ENCODE measurements around the gene LSM14B. TPM values are rescaled to one million over a fixed set of nuclear protein-coding genes. Genes with fewer than 3 reads are reported as not detected.

The LSM14B gene
- total RNA-seq, 1 experiment from 2014 or later, result 82.4 TPM

DNA sequence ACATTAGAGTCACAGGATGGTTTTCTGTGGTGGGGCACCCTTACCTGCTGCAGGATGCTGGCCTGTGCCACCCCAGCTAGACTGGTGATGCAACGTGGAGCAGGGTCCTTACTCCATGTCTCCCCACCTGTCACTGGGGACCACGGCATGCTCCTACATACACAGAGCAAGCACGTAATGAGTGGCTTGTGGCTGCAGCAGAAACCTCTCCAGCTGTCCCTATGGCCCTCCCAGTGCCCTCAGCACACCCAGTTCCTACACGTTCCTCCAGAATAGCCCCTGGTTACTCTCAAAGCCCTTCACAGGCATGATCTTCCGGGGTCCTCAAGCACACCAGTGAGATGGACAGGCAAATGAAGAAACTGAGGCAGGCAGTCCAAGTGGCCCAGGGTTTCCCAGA lies 3.2 kb upstream of the LSM14B start:
- Histone ChIP-seq H2AK5ac (ENCODE audit: insufficient read length, low read length) (no peak overlapping the region), H3K56ac (ENCODE audit: insufficient read length, low read depth, low read length) (no peak overlapping the region), H4K5ac (ENCODE audit: insufficient read length, low read depth, low read length) (no peak overlapping the region), H3K27ac (ENCODE audit: insufficient read length, low read depth, low read length) (no peak overlapping the region), H3K23me2 (ENCODE audit: insufficient read length, low read depth, low read length, poor library complexity, severe bottlenecking) (peaks cover 4% of the 10 kb centered on the region), H3K9ac (ENCODE audit: extremely low read depth, insufficient read length, low read length) (no peak overlapping the region), H3K79me2 (ENCODE audit: insufficient read depth, low read length) (peaks cover 6% of the 10 kb centered on the region; the same call in 1 of the 2 replicates), H3T11ph (ENCODE audit: low read length) (no peak overlapping the region), H2BK15ac (ENCODE audit: low read depth, low read length) (no peak overlapping the region), H2AFZ (ENCODE audit: low read length) (no peak overlapping the region), H4K8ac (replicated peaks; ENCODE audit: insufficient read length, low read depth, low read length) (no peak overlapping the region), H2BK120ac (ENCODE audit: low read depth, low read length, poor library complexity, severe bottlenecking) (no peak overlapping the region), H3K23ac (ENCODE audit: insufficient read length, low read depth, low read length) (no peak overlapping the region), H3K18ac (ENCODE audit: insufficient read length, low read depth, low read length) (no peak overlapping the region), H4K20me1 (ENCODE audit: control insufficient read depth, insufficient read depth, insufficient read length) (no peaks in the 10 kb centered on the region), H2BK5ac (ENCODE audit: insufficient read length, low read length) (no peak overlapping the region), H2BK20ac (ENCODE audit: low read depth, low read length, poor library complexity, severe bottlenecking) (no peak overlapping the region), H2BK12ac (ENCODE audit: insufficient read length, low read depth, low read length) (no peak overlapping the region), H3K4ac (ENCODE audit: low read depth, low read length) (no peak overlapping the region), H3K4me2 (ENCODE audit: insufficient read depth, insufficient read length, low read length) (no peak overlapping the region), H3K27me3 (ENCODE audit: insufficient read depth, low read length) (no peaks in the 10 kb centered on the region), H4K91ac (ENCODE audit: insufficient read length, low read depth, low read length) (no peak overlapping the region), H3K14ac (ENCODE audit: insufficient read depth, low read length) (no peak overlapping the region), H3K9me3 (ENCODE audit: control insufficient read depth, low read depth, low read length) (no peaks in the 10 kb centered on the region), H3K4me1 (ENCODE audit: insufficient read depth, low read length) (no peaks in the 10 kb centered on the region), H3K79me1 (ENCODE audit: insufficient read depth, low read depth, low read length, poor library complexity, severe bottlenecking) (peaks cover 8% of the 10 kb centered on the region)
- peaks cover 1 to 6% (median 2%) of the 10 kb centered on the region in 3 experiments; a peak in 6 of 7 replicates for H3K36me3 Mint-ChIP-seq (ENCODE audit: insufficient read depth in 1 of 3, low read depth in 3 of 3)
- WGBS (ENCODE audit: extremely low coverage, insufficient read length, low lambda C conversion rate), result no CpG with 5 or more reads among the region's 5 CpGs
- H3K9me3 Mint-ChIP-seq, result no peaks in the 10 kb centered on the region
- no peak overlapping the region for H3K27ac Mint-ChIP-seq
- H3K4me3 Mint-ChIP-seq, result peak overlapping the region in 1 of 2 experiments; percentile 36; a peak in 2 of 5 replicates
- H3K27me3 Mint-ChIP-seq (ENCODE audit: low read depth), result peaks cover 7% of the 10 kb centered on the region
- H3K4me1 Mint-ChIP-seq, result peaks cover 26 to 53% of the 10 kb centered on the region in 2 experiments
- no peak for TF ChIP-seq CTCF (conservative IDR thresholded peaks at IDR 0.05)
- no peak for DNase-seq

Measured in H9 (cell line).